K562 (cell line): ENCODE results near the gene CAPN2.

Experiments
- ATF3 ChIP-seq, 2 experiments: fragments of 450-650 bp in 1 of 2; sonication (generic) in 1 of 2; formaldehyde crosslinking in 1 of 2; IDR thresholded peaks in 1 of 2; conservative IDR thresholded peaks in 1 of 2; 2 replicates each; pipeline versions ENCODE4 v1.6.1 to v1.8.1; 2016 to 2023; ENCODE audit warnings: mild to moderate bottlenecking in 2 of 2, moderate library complexity in 2 of 2, inconsistent platforms in 1 of 2, missing genetic modification reagents in 1 of 2
- FOXJ3 ChIP-seq: sonication (generic); formaldehyde crosslinking; IDR thresholded peaks from 2 replicates; pipeline ENCODE4 v1.4.0; 2020; ENCODE audit warnings: mild to moderate bottlenecking, missing genetic modification reagents
- FOXK1 ChIP-seq: sonication (generic); formaldehyde crosslinking; IDR thresholded peaks from 2 replicates; pipeline ENCODE4 v1.8.0; 2022; ENCODE audit warnings: missing genetic modification reagents, mild to moderate bottlenecking, borderline replicate concordance
- HMGXB4 ChIP-seq: sonication (generic); formaldehyde crosslinking; IDR thresholded peaks from 2 replicates; pipeline ENCODE4 v1.8.1; 2023; ENCODE audit warnings: mild to moderate bottlenecking, missing genetic modification reagents
- HNRNPL ChIP-seq: fragments of 200-400 bp; formaldehyde crosslinking; IDR thresholded peaks from 2 replicates; pipeline ENCODE4 v1.6.1; 2017; ENCODE audit warnings: low read depth, mild to moderate bottlenecking, low read length
- NRF1 ChIP-seq, 2 experiments: fragments of 450-650 bp; IDR thresholded peaks in 1 of 2; conservative IDR thresholded peaks in 1 of 2; 2 replicates each; pipeline ENCODE4 v1.6.1; 2014; ENCODE audit warnings: mild to moderate bottlenecking in 2 of 2
- RBM39 ChIP-seq: fragments of 200-400 bp; formaldehyde crosslinking; optimal IDR thresholded peaks from 2 replicates; pipeline ENCODE3; 2018; ENCODE audit warnings: low read depth, low read length
- ZFP91 ChIP-seq: sonication (generic); formaldehyde crosslinking; IDR thresholded peaks from 2 replicates; pipeline ENCODE4 v1.8.0; 2022; ENCODE audit warnings: mild to moderate bottlenecking, missing genetic modification reagents
- ZNF282 ChIP-seq: sonication (generic); formaldehyde crosslinking; IDR thresholded peaks from 2 replicates; pipeline ENCODE4 v1.8.1; 2023; ENCODE audit warnings: missing genetic modification reagents

GRCh38 chr1:223730479-223731132 lies 18.3 kb downstream of the CAPN2 start:
- TF ChIP-seq FOXJ3 (no peak), RBM39 (no peak), HMGXB4 (CRISPR knock-in tag) (no peak), FOXK1 (CRISPR knock-in tag) (no peak), ATF3 (IDR thresholded peaks at IDR 0.05) (no peak), ATF3 (CRISPR knock-in tag; conservative IDR thresholded peaks at IDR 0.05) (no peak), ZFP91 (CRISPR knock-in tag) (no peak), ZNF282 (no peak), HNRNPL (no peak), NRF1 (conservative IDR thresholded peaks at IDR 0.05 in 1 of 2, IDR thresholded peaks at IDR 0.05 in 1 of 2) (no peak)
